Pancreas (tissue), 10 donors: ENCODE results near the gene HMGXB3. TPM values are rescaled to one million over a fixed set of nuclear protein-coding genes. Genes with fewer than 3 reads are reported as not detected.
A peak's percentile ranks its signal among the peaks of the same experiment; 100 is the strongest.

Experiments used
- ATAC-seq, 4 donors: fragments of 200-7000 bp; cut with Tn5 transposase; one replicate each; pipeline versions ENCODE4 v1.8.0 to v1.9.1; 2020; ENCODE audit warnings: mild to moderate bottlenecking in 4 of 4, moderate library complexity in 4 of 4
- DNase-seq, 6 donors: peaks; one replicate each; pipeline ENCODE4 v3.0.0-alpha.2; 2020
- FAIRE-seq: peaks from 2 replicates; lab custom pipeline; 2012; peaks lifted over from hg19 to GRCh38; lab: Jason Lieb, UNC
- H3K27ac ChIP-seq, 4 donors: fragments of 200-600 bp; sonication (generic); 1 replicate in 3 of 4; 2 replicates in 1 of 4; pipeline versions ENCODE4 v1.5.0 to v1.8.0; 2020
- H3K27me3 ChIP-seq, 4 donors: fragments of 200-600 bp; one replicate each; pipeline ENCODE4 v1.8.0; 2021
- H3K36me3 ChIP-seq, 3 donors: fragments of 200-600 bp; sonication (generic) in 1 of 3; one replicate each; pipeline versions ENCODE4 v1.5.0 to v1.8.0; 2020 to 2021
- H3K4me1 ChIP-seq, 3 donors: fragments of 200-600 bp; one replicate each; pipeline ENCODE4 v1.8.0; 2021
- H3K4me3 ChIP-seq, 4 donors: fragments of 200-600 bp; sonication (generic) in 2 of 4; one replicate each; pipeline versions ENCODE4 v1.5.0 to v1.8.0; 2020 to 2021
- H3K9me3 ChIP-seq, 4 donors: fragments of 200-600 bp; one replicate each; pipeline ENCODE4 v1.8.0; 2021
- CTCF ChIP-seq, 4 donors: fragments of 200-600 bp; sonication (generic) in 3 of 4; IDR thresholded peaks; one replicate each; pipeline versions ENCODE4 v1.5.0 to v1.8.0; 2021; ENCODE audit warnings: antibody characterized with exemption in 4 of 4
- WGBS, 2 donors: extraction: QIAGEN DNeasy Blood & Tissue Kit; methylation state at CpG; one replicate each; pipeline ENCODE4 v1.1.7; 2013; 5-methylcytosine and 5-hydroxymethylcytosine counted together
- intact Hi-C, 3 donors: fragments of 100-400 bp; cut with DNase I; formaldehyde crosslinking; loops; one replicate each; pipeline versions ENCODE4 v1.11.1 to v1.14.2; 2022
- polyA plus RNA-seq, 2 donors: library from polyadenylated mRNA; stranded (reverse); fragments of 200-250 nt; gene quantifications; one replicate each; pipeline ENCODE4 v1.2.3, GENCODE V29; 2013
- total RNA-seq, 6 donors: library from RNA; stranded (reverse); fragmentation: NEBNext Ultra II Directional in 4 of 6; extraction: Animal tissue kit (Norgen Biotek cat#: 25700) in 4 of 6; gene quantifications; one replicate each; pipeline versions ENCODE4 v1.2.1 to v1.2.4, GENCODE V29; 2021 to 2023
- donor health status: healthy with polysubstance abuse.
- donor health status: DM: no; HTN: no; CAD: no; lungs with moderate emphysema.
- donor health status: DM: no; HTN: no; CAD: no.
- donor health status: control.
- donor health status: control.
- donor health status: Bipolar disorder and iron deficiency.
- donor health status: DM: yes; HTN: yes; CAD: no.
- donor health status: DM: no; HTN: no; CAD: no.
- donor health status: DM: no; HTN: no; CAD: no.
- donor health status: DM: yes; HTN: yes; CAD: no.

The HMGXB3 gene
- total RNA-seq (10 to 100 TPM in 4 of 6 donors, 1 to 10 TPM in 2; 8.6 to 16.4 (median 10.7) TPM), polyA plus RNA-seq (10 to 100 TPM; 20.7 to 21.4 TPM)

GRCh38 chr5:150000256-150000989 lies at the start of gene HMGXB3, which contains the start of gene TIGD6:
HMGXB3 (plus strand) TSS chr5:150000739; CDS start chr5:150004853, 4,114 bp downstream.
TIGD6 (minus strand) TSS chr5:150000654; CDS start chr5:149996348, 4,306 bp downstream.
- FAIRE-seq (no peak), DNase-seq (peak; percentile 92 to 98 (median 94)), ATAC-seq (peak; percentile 91 to 95 (median 94))
- 1% methylated on average over 69 to 72 of the region's 72 CpGs for WGBS, 2 donors
- peaks cover 0 to 7% (median 0%) of the 10 kb centered on the region in 3 donors for H3K36me3 ChIP-seq
- no peaks in the 10 kb centered on the region for H3K27me3 ChIP-seq
- H3K27ac ChIP-seq = peak within 1 kb of the TSS; percentile 82 to 93 (median 88)
- peaks cover 14 to 18% (median 16%) of the 10 kb centered on the region in 3 donors for H3K4me1 ChIP-seq
- no peak for TF ChIP-seq CTCF (IDR thresholded peaks at IDR 0.05)
- intact Hi-C loops = no loop called here
- peak within 1 kb of the TSS; percentile 82 to 100 (median 95) for H3K4me3 ChIP-seq
- no peaks in the 10 kb centered on the region for H3K9me3 ChIP-seq

- no peak overlapping the region for H3K4me3 ChIP-seq
- H3K36me3 ChIP-seq = no peaks in the 10 kb centered on the region
- peak in 2 of 4 donors; percentile 61 to 67 for ATAC-seq
- no peak for DNase-seq
- no peak for FAIRE-seq
- no peaks in the 10 kb centered on the region for H3K9me3 ChIP-seq
- no peaks in the 10 kb centered on the region for H3K4me1 ChIP-seq
- H3K27me3 ChIP-seq = no peaks in the 10 kb centered on the region
- TF ChIP-seq CTCF (IDR thresholded peaks at IDR 0.05) = no peak
- H3K27ac ChIP-seq = no peak overlapping the region
- WGBS, 2 donors = 55 to 75% methylated on average over 6 of the region's 6 CpGs
- intact Hi-C loops = no loop called here
Measured at GRCh38 chr5:149951138-149951749, 49.3 kb upstream of the HMGXB3 start.

- 78 to 84% methylated on average over 9 of the region's 9 CpGs for WGBS, 2 donors
- DNase-seq = no peak
- intact Hi-C loops = no loop called here
- H3K27ac ChIP-seq = no peak overlapping the region
- no peaks in the 10 kb centered on the region for H3K27me3 ChIP-seq
- H3K4me3 ChIP-seq = no peak overlapping the region
- no peak for ATAC-seq
- H3K9me3 ChIP-seq = no peaks in the 10 kb centered on the region
- H3K36me3 ChIP-seq = no peaks in the 10 kb centered on the region
- no peak for TF ChIP-seq CTCF (IDR thresholded peaks at IDR 0.05)
- no peak for FAIRE-seq
- H3K4me1 ChIP-seq = no peaks in the 10 kb centered on the region
Measured at GRCh38 chr5:149953436-149954121, 47.0 kb upstream of the HMGXB3 start.

- intact Hi-C loops = no loop called here
- Histone ChIP-seq H3K27ac (no peak overlapping the region), H3K9me3 (no peaks in the 10 kb centered on the region), H3K36me3 (no peaks in the 10 kb centered on the region), H3K4me3 (no peak overlapping the region), H3K27me3 (no peaks in the 10 kb centered on the region), H3K4me1 (peaks cover 0 to 5% (median 3%) of the 10 kb centered on the region in 3 donors)
- 76 to 86% methylated on average over 6 of the region's 6 CpGs for WGBS, 2 donors
- no peak for DNase-seq
- no peak for TF ChIP-seq CTCF (IDR thresholded peaks at IDR 0.05)
- FAIRE-seq = no peak
- no peak for ATAC-seq
Measured at GRCh38 chr5:149954798-149955197, 45.7 kb upstream of the HMGXB3 start.
